ENCODE results near the gene RELCH. TPM values are rescaled to one million over a fixed set of nuclear protein-coding genes. Genes with fewer than 3 reads are reported as not detected.

Gene RELCH
- total RNA-seq, 1 donor from 2014 or later = 23.0 TPM

DNA sequence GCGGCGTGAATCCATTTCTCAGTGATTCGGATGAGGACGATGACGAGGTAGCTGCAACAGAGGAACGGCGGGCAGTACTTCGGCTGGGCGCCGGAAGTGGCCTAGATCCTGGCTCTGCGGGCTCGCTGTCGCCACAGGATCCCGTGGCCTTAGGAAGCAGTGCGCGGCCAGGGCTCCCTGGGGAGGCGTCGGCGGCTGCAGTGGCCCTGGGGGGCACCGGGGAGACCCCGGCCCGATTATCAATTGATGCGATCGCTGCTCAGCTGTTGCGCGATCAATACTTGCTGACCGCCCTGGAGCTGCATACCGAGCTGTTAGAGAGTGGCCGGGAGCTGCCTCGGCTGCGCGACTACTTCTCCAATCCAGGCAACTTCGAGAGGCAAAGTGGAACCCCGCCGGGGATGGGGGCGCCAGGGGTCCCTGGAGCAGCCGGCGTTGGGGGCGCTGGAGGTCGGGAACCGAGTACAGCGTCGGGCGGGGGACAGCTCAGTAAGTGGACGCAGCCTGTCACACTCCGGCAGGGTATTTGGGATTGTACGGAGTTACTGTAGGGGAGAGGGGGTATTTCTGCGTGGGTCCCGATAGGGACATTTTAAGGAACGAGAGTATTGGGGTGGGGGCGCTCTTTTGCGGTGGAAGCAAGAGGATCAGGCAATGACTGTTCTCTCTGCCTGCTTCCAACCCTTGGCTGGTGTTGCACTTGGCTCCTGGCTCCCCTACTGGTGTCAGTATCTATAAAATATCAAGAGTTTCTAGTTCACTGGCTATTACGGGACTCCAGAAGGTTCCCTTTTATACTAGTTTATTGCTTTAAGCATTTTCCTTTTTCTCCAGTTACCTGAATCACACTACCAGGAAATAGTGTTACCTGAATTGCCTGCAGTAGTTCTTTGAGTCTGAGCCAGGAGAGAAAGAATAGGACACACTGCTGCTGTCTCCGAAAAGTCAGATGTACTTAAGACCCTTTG lies 772 bp downstream of the RELCH start:
- DNase-seq (ENCODE audit: low spot score) = no peak

DNA sequence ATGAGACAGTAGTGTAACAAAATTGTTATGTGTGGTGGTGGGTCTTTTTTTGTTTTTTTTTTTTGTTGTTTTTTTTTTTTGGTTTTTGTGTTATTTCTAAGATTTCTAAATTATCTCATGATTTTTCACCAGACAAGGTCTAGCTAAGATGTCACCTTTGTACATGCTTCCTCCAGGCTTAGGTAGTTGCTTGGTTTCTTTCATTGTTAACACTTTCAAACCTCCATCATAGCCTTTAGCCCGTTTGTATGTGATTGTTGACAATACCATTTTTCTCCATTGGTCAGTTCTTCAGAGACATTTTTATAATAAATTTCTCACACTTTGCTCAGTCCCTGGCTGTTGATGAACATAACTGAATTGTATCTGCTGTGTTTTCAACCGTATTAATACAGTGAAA lies 2.2 kb downstream of the RELCH start:
- no peak for DNase-seq (ENCODE audit: low spot score)

DNA sequence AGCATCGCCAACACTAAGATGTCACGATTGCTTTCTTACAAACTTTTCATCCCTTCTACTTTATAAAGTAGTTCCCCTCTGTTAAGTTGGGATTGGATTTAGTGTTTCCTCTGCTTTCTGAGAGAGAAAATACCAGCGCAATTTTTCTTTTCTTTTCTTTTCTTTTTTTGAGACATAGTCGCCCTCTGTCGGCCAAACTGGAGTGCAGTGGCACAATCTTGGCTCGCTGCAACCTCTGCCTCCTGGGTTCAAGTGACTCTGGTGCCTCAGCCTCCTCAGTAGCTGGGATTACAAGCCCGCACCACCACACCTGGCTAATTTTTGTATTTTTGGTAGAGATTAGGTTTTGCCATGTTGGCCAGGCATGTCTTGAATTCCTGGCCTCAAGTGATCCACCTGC lies 9.0 kb downstream of the RELCH start:
- DNase-seq (ENCODE audit: low spot score) = no peak

DNA sequence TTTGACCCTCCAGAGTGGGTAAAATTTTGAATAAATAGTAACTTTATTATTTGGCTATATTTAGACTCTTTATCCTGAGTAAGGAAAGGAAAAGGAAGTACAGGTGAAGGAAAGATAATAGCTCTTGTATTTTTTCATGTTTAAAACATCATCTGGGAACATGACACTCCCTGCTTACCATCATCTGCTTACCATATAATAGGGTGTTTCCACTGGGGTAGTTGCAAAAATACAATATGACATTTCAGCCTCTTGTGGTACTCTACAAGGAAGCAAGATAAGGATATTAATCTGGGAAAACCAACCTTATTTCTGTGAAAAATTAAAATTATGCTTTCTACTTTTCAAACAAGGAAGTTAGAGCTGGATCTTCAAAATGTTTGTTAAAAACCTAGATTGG lies 9.9 kb downstream of the RELCH start:
- DNase-seq (ENCODE audit: low spot score) = no peak

DNA sequence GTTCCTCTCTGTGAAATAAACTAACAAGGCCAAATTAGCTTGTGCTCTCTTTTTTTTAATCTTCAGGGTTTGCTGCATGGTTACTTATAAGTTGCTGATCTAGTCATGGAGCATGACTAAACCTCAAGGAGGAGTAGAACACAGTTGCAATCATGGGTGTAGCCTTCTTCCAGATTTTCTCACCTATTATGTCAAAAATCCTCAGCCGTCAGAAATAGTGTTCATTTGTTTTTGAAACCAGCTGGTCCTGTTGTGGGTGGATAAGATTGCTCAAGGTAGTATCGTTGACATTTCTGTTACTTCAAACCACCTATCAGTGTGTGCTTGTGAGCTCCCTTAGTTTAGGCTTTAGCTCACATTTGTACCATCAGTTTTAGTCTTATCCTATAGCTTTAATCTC lies 11.2 kb downstream of the RELCH start:
- DNase-seq (ENCODE audit: low spot score) = no peak

DNA sequence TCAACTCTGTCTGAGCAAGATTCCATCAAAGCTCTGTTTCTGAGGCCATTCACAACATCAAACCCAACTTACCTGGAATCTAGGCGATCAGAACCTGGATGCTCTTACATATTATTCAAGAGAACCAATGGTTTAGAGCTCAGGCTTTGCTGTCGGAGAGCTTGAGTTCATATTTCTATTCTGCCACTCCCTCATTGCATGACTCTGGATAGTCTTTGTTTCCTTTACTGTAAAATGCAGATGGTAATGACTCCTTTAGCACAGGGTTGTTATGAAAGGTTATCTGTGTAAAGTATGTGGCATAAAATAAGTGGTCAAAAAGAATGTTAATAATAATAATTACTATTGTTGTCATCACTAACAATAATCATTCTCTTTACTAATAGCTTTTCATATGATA lies 12.6 kb downstream of the RELCH start:
- no peak for DNase-seq (ENCODE audit: low spot score)

DNA sequence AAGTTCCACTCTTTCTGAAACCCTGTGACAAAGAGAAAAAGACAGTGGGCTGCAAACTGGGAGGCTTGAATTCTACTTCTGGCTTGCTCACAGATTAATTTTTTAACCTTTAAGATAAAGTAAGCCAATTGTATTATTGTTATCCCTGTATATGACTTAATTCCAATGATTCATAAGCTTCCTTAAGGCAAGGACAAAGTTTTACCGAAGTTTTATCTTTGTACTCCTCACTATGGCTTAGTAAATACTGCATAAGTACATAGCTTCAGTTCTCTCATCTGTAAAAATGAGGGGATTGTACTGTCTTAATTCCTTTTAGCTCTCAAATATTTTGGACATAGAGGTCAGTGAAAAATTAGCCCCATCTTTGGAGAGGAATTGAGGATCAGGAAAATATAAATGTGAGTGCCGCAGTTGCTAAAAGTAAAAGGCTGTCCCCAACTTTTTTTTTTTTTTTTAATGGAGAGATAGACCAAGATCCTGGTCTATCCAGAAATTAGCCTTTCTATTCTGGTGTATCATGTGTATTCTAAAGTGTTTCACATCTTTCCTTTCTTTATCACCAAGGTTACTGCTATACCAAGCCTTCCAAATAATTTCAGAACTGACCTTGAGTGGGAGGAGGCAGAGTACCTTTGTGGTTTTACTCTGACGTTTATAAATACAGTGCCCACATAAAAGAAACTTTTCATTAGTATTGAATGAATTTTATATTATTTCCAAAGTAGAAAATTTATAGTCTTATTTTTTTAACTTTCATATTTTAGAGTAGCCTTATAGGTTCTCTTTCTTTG lies 13.3 kb downstream of the RELCH start:
- DNase-seq (ENCODE audit: low spot score) = no peak

DNA sequence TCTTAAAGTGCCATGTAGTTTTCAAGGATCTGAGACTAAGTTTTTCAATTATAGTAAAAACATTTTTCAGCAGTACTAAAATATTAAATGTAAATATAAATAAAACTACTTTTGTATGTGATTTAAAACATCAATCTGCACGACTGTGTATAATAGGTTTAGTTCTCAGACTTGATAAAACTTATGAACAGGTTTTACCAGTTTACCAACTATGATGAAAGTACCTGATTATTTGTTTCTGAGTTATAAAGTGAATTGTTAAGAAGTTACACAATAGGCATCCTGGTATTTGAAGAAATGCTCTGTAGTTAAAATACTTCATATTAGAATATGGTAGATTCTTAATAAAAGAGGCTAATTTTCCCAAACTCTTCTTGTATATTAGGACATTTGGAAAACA lies 14.8 kb downstream of the RELCH start:
- DNase-seq (ENCODE audit: low spot score) = no peak

DNA sequence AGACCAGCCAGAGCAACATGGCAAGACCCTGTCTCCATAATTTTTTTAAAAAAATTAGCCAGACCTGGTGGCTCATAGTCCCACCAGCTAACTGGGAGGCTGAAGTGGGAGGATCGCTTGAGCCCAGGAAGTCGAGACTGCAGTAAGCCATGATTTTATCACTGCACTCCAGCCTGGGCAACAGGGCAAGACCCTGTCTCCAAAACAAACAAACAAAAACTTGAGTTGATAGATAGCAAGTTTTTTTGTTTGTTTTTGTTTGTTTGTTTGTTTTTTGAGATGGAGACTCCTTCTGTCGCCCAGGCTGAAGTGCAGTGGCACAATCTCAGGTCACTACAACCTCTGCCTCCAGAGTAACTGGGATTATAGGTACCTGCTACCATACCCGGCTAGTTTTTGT lies 18.8 kb downstream of the RELCH start:
- DNase-seq (ENCODE audit: low spot score) = no peak

DNA sequence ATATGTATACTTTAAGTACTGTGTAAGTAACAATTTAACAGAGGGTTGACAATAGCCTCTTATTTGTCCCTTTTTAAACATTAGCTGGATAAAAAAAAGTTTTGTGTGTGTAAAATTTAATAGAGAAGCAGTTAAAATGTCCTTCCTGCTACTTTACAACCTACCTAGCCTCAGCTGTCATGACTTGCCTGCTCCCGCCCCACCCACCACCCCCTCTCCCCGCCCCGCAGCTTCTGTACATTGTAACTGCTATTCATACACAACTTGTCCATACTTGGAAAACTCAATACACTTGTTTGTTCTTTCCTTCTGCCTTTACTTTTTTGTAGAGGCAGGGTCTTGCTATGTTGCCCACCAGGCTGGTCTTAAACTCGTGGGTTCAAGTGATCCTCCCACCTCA lies 19.5 kb downstream of the RELCH start:
- DNase-seq (ENCODE audit: low spot score) = no peak

DNA sequence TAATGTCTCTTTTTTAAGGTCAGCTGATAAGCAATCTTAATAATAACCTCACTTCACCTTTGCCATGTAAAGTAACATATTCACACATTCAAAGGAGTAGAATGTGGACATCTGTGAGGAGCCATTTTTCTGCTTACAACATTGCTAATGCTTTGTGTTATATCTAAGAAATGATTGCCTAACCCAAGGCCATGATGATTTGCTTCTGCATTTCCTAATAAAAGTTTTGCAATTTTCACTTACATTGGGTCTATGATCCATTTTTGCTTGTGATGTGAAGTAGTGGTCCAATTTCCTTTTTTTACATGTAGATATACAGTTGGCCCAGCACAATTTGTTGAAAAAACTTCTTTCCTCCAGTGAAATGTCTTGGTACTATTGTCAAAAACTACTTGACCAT lies 22.0 kb downstream of the RELCH start:
- DNase-seq (ENCODE audit: low spot score) = no peak

DNA sequence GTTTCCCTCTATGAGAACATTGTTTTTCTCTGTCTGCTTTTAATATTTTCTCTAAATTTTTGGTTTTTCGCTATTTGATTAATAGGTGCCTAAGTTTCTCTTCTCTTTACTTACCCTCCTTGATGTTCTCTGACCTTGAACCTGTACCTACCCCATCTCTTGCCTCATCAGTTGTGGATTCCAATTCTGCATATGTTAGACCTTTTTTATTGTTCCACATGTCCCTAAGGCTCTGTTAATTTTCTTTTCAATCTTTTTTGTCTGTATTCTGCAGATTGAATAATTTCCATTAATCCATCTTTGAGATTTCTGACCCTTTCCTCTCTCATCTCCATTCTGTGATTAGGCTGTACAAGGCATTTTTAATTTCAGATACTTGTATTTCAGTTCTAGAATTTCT lies 23.1 kb downstream of the RELCH start:
- DNase-seq (ENCODE audit: low spot score) = no peak

DNA sequence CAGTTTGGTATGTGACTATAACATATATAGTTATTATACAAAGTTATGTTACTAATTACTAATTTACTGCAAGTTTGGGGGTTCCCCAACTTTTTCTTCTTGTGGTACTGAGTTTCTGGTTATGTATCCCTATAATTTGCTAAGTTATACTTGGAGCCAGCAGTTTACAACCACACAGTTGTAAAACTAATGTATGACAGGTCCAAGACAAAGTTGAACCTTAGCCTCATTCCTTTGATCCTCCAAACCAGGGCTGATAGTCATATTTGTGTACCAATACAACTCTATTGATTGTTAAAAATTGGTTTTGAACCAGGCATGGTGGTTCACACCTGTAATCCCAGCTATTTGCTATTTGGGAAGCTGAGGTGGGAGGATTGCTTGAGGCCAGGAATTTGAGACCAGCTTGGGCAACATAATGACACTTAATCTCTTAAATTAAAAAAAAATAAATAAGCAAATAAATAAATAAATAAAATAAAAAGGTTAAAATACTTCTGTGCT lies 24.3 kb downstream of the RELCH start:
- DNase-seq (ENCODE audit: low spot score) = no peak

DNA sequence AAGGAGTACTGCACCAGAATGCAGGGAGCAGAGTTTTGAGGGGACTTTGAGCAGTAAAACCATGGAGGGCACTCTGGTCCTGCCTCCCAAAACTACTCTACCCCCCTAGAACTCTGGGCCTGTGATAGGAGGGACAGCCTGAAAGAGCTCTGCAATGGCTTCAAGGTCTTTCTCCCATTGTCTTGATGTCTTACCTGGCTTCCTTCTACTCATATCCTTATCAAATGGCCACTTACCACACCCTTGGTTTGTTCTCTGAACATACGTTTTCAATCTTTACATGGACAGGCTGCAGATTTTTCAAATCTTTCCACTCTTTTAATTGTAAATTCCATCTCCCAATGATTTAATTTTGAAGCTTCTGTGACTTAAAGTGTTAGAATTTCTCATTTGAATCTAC lies 27.7 kb downstream of the RELCH start:
- no peak for DNase-seq (ENCODE audit: low spot score)

DNA sequence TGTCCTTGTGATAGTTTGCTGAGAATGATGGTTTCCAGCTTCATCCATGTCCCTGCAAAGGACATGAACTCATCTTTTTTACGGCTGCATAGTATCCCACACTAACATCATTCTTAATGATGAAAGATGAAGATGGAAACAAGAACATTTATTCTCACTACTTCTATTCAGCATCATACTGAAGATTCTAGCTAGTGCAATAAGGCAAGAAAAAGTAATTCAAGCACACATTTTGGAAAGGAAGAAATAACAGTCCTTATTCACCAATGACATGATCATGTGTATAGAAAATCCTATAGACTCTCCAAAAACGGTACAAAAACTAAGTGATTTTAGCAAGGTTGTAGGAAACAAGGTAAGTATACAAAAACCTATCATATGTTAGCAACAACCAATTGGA lies 37.2 kb downstream of the RELCH start:
- DNase-seq (ENCODE audit: low spot score) = no peak

DNA sequence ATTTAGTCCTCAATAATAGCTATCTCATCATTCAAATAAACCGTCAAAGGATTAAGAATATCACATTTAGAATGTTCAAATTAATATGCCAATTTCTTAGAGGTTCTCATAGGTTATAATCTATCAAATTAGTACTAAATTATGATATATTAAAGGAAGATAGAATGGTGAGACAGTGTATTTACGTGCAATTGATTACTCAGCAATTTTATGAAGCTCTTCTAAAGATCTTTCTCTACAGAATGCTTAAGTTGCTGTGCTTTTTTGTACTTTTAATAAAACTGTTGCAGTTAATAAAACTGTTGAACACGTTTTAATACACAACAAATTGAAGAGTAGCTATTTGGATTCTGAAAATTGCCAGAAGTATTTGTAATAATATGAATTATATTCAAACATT lies 39.0 kb downstream of the RELCH start:
- no peak for DNase-seq (ENCODE audit: low spot score)

DNA sequence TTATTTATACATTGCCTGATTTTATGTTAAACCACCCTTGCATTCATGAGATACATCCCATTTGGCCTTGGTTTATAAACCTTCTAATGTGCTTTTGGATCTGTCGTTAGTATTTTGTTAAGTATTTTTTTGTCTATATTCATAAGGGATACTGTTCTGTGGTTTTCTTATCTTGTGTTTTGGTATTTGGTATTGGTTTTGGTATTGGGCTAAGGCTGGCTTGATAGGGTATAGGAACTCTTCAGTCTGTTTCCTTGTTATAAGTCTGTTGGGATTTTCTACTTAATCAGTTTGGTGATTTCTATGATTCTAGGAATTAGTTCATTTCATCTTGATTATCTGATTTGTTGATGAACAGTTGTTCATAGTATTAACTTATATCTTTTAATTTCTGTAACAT lies 49.2 kb downstream of the RELCH start:
- DNase-seq (ENCODE audit: low spot score) = no peak

DNA sequence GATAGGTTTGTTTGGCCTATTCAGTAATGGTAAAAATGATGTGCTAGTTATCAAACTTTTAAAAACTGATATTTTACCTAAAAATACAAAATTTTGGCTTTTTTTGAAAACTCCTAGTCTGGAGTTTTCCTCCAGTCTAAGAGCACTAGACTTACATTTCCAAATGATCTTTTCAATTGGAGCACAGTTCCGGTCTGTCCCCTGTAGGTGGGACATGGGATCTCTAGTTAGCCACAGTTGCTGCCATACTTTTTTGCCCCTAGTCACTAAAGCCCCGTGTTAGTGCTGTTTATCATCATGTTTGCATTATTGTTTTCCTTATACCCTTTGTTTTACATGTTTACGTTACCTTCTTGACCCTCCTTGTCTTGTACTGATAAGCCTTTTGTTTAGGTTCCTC lies 52.4 kb downstream of the RELCH start:
- DNase-seq (ENCODE audit: low spot score) = no peak

DNA sequence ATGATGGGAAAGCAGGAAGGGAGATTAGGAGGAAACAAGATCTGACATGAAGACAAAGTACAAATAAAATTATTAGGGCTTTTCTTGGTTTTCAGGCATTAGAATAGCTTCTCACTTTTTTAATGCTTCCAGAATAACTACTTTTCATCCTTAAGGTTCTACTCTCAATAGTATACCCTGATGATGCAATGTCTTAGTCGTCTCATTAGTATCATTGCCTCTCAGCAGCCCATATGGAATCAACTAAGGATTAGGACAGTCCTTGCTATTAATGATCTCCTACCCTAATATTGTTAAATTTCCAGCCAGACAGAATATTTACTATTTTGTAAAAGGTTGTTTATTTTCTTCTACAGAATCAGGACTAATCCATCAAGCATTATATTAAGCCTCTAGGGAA lies 55.9 kb downstream of the RELCH start:
- DNase-seq (ENCODE audit: low spot score) = no peak

DNA sequence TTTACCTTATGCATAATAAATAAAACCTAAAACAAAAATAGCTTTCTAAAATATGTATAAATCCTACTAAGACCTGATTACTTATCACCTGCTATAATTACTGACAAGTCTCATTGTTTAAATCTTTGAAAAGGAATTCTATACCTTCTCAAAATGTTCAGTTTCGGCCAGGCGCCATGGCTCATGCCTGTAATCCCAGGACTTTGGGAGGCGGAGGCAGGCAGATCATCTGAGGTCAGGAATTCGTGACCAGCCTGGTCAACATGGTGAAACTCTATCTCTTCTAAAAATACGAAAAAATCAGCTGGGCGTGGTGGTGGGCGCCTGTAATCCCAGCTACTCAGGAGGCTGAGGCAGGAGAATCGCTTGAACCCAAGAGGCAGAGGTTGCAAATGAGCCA lies 58.1 kb downstream of the RELCH start:
- no peak for DNase-seq (ENCODE audit: low spot score)

DNA sequence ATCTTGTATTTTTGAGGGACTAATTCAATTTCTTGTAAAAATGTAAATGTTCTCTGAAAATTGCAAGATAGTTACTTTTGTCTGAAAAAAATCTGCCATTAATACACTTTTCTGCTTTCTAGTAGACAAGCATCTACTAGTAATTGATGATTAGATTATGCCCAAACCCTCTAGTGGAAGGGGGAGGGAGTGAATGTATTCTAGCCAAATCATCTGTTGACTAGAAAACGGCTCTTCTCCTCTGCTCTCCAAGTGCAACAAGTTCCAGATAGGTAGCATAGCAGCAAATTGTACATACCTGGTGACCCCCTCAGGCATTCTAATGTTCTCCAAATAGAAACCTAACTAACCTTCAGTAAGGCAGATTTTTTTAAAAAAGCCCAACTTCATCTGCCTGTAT lies 58.6 kb downstream of the RELCH start:
- DNase-seq (ENCODE audit: low spot score) = no peak

DNA sequence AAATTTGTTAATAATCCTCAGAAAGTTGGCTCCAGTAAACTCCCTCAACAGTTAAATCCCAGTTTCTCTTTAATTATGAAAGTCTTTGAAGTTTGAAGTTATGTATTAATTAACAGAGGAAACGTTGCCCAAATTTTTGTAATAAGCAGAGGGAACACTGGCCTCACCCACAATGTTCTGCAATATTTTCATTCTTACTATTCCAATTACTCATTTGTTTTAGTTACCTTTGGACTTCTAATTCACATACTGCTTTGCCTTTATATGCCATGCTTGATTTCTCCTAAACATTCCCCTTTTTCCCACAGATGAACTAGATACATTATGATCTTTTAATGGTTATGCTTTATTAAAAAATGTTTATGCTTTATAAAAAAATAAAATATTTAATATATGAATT lies 61.3 kb downstream of the RELCH start:
- no peak for DNase-seq (ENCODE audit: low spot score)

All from mesenteric fat pad (tissue), 1 donor.